Measurements from ENCODE around the gene PLEKHA6. TPM values are rescaled to one million over a fixed set of nuclear protein-coding genes. Genes with fewer than 3 reads are reported as not detected.

The PLEKHA6 gene
- total and polyA plus RNA-seq, 8 donors, result 5.1 to 24.4 (median 16.1) TPM

- peaks cover 0 to 27% of the 10 kb centered on the region in 2 donors for H3K9me3 ChIP-seq
- no peak for TF ChIP-seq CTCF (IDR thresholded peaks at IDR 0.05)
These were observed 187.2 kb downstream of the PLEKHA6 start for GRCh38 chr1:204172404-204173029.

GRCh38 chr1:204171751-204172178 lies 188.0 kb downstream of the PLEKHA6 start:
- Histone ChIP-seq H3K36me3 (no peaks in the 10 kb centered on the region), H3K4me1 (no peaks in the 10 kb centered on the region), H3K27me3 (no peaks in the 10 kb centered on the region), H3K9me3 (peaks cover 0 to 27% of the 10 kb centered on the region in 2 donors), H3K4me3 (no peak overlapping the region), H3K27ac (no peak overlapping the region)
- ATAC-seq (peak; percentile 83), DNase-seq (no peak)
- intact Hi-C loops (cut with DNase I), result no loop called here
- TF ChIP-seq CTCF (IDR thresholded peaks at IDR 0.05), result no peak

More at GRCh38 chr1:204172404-204173029, 187.2 kb downstream of the PLEKHA6 start:
- Histone ChIP-seq H3K36me3 (no peaks in the 10 kb centered on the region), H3K27ac (no peak overlapping the region), H3K4me3 (no peak overlapping the region), H3K4me1 (no peaks in the 10 kb centered on the region), H3K27me3 (no peaks in the 10 kb centered on the region)
- ATAC-seq (no peak), DNase-seq (no peak)
- intact Hi-C loops (cut with DNase I), result no loop called here

GRCh38 chr1:204170494-204171155 lies 189.1 kb downstream of the PLEKHA6 start:
- peaks cover 0 to 27% of the 10 kb centered on the region in 2 donors for H3K9me3 ChIP-seq
- intact Hi-C loops (cut with DNase I), result no loop called here
- TF ChIP-seq CTCF (IDR thresholded peaks at IDR 0.05), result no peak
- H3K36me3 ChIP-seq, result no peaks in the 10 kb centered on the region
- no peak overlapping the region for H3K4me3 ChIP-seq
- no peaks in the 10 kb centered on the region for H3K27me3 ChIP-seq
- no peak for ATAC-seq
- no peak for DNase-seq
- no peaks in the 10 kb centered on the region for H3K4me1 ChIP-seq
- no peak overlapping the region for H3K27ac ChIP-seq

GRCh38 chr1:204169858-204170257 lies 189.9 kb downstream of the PLEKHA6 start:
- no peak overlapping the region for H3K4me3 ChIP-seq
- no peak for TF ChIP-seq CTCF (IDR thresholded peaks at IDR 0.05)
- peaks cover 0 to 27% of the 10 kb centered on the region in 2 donors for H3K9me3 ChIP-seq
- H3K36me3 ChIP-seq, result no peaks in the 10 kb centered on the region
- H3K4me1 ChIP-seq, result no peaks in the 10 kb centered on the region
- intact Hi-C loops (cut with DNase I), result no loop called here
- H3K27ac ChIP-seq, result no peak overlapping the region
- ATAC-seq (no peak), DNase-seq (no peak)
- no peaks in the 10 kb centered on the region for H3K27me3 ChIP-seq

Other genes with a start within 250 kb of the PLEKHA6 start
- gene ETNK2, start 207.9 kb downstream of the PLEKHA6 start, total RNA-seq, result 1 to 10 TPM; 2.6 to 6.4 TPM
- 10 to 100 TPM in 5 of 6 donors, 1 to 10 TPM in 1; 9.2 to 13.2 (median 10.5) TPM for gene ETNK2, start 207.9 kb downstream of the PLEKHA6 start, polyA plus RNA-seq (ENCODE audit: insufficient read length in 6 of 6)
- gene REN, start 193.6 kb downstream of the PLEKHA6 start, total RNA-seq, result 1 to 10 TPM in 1 of 2 donors, under 1 TPM in 1; 0.18 to 2.4 TPM
- under 1 TPM in 5 of 6 donors, not detected in 1; 0.10 to 0.59 (median 0.20) TPM for gene REN, start 193.6 kb downstream of the PLEKHA6 start, polyA plus RNA-seq (ENCODE audit: insufficient read length in 6 of 6)
- gene KISS1, start 163.4 kb downstream of the PLEKHA6 start, total RNA-seq, result 1 to 10 TPM in 1 of 2 donors, not detected in 1; 1.5 TPM
- 1 to 10 TPM in 1 of 6 donors, under 1 TPM in 2, not detected in 3; 0.38 to 2.3 (median 0.38) TPM for gene KISS1, start 163.4 kb downstream of the PLEKHA6 start, polyA plus RNA-seq (ENCODE audit: insufficient read length in 6 of 6)
- gene GOLT1A, start 145.9 kb downstream of the PLEKHA6 start, total RNA-seq, result 10 to 100 TPM in 1 of 2 donors, 1 to 10 TPM in 1; 9.5 to 22.6 TPM
- gene GOLT1A, start 145.9 kb downstream of the PLEKHA6 start, polyA plus RNA-seq (ENCODE audit: insufficient read length in 6 of 6), result 10 to 100 TPM in 1 of 6 donors, 1 to 10 TPM in 5; 4.4 to 10.2 (median 8.8) TPM
- gene PPP1R15B, start 51.9 kb upstream of the PLEKHA6 start, total RNA-seq, result 10 to 100 TPM; 35.7 to 53.0 TPM
- 10 to 100 TPM; 31.8 to 45.8 (median 39.3) TPM for gene PPP1R15B, start 51.9 kb upstream of the PLEKHA6 start, polyA plus RNA-seq (ENCODE audit: insufficient read length in 6 of 6)
- gene PIK3C2B, start 134.9 kb upstream of the PLEKHA6 start, total RNA-seq, result 10 to 100 TPM; 26.5 to 42.6 TPM
- 10 to 100 TPM; 34.7 to 46.9 (median 38.3) TPM for gene PIK3C2B, start 134.9 kb upstream of the PLEKHA6 start, polyA plus RNA-seq (ENCODE audit: insufficient read length in 6 of 6)
- 10 to 100 TPM; 46.7 to 82.1 TPM for gene MDM4, start 156.5 kb upstream of the PLEKHA6 start, total RNA-seq
- 10 to 100 TPM; 53.9 to 93.0 (median 77.9) TPM for gene MDM4, start 156.5 kb upstream of the PLEKHA6 start, polyA plus RNA-seq (ENCODE audit: insufficient read length in 6 of 6)